OCI-LY3 (cell line): Measurements from ENCODE around the gene HHLA2.
A peak's percentile ranks its signal among the peaks of the same experiment; 100 is the strongest.

Source experiments
- H2AFZ ChIP-seq: fragments of 200-600, 300-600 bp; shearing (Covaris generic); 2 replicates; pipeline ENCODE4 v1.6.0; 2014; ENCODE audit warnings: antibody characterized with exemption, low read depth, low read length
- H3K27ac ChIP-seq: fragments of 200-600, 300-600 bp; sonication (generic); 2 replicates; pipeline ENCODE4 v1.5.1; 2014; ENCODE audit warnings: mild to moderate bottlenecking, low read length, moderate library complexity, mixed read lengths
- H3K27me3 ChIP-seq: fragments of 200-600, 300-600 bp; sonication (generic); 2 replicates; pipeline ENCODE4 v1.6.1; 2014; ENCODE audit warnings: low read depth, low read length, mixed read lengths
- H3K36me3 ChIP-seq: fragments of 200-600, 300-600 bp; sonication (generic); replicated peaks from 2 replicates; pipeline ENCODE3; 2014; ENCODE audit warnings: low read depth, low read length, mixed read lengths
- H3K4me1 ChIP-seq: fragments of 300-600, 200-600 bp; sonication (generic); 2 replicates; pipeline ENCODE4 v1.6.1; 2014; ENCODE audit warnings: low read length, mixed read lengths
- H3K4me2 ChIP-seq: fragments of 200-600, 300-600 bp; sonication (generic); 2 replicates; pipeline ENCODE4 v1.6.1; 2014; ENCODE audit warnings: low read length, mixed read lengths
- H3K4me3 ChIP-seq: fragments of 300-600, 200-600 bp; sonication (generic); 2 replicates; pipeline ENCODE4 v1.5.1; 2014; ENCODE audit warnings: antibody characterized with exemption, mild to moderate bottlenecking, low read length, moderate library complexity
- H3K79me2 ChIP-seq: fragments of 300-600, 200-600 bp; shearing (Covaris generic); 2 replicates; pipeline ENCODE4 v1.6.1; 2014; ENCODE audit warnings: mild to moderate bottlenecking, low read length, mixed read lengths
- H3K9ac ChIP-seq: fragments of 300-600, 200-600 bp; shearing (Covaris generic); 2 replicates; pipeline ENCODE4 v1.6.0; 2014; ENCODE audit warnings: mild to moderate bottlenecking, low read length, moderate library complexity
- H3K9me3 ChIP-seq: fragments of 200-600, 300-600 bp; shearing (Covaris generic); 2 replicates; pipeline ENCODE4 v1.6.1; 2014; ENCODE audit warnings: low read length, mixed read lengths; ENCODE audit not compliant: insufficient read depth
- H4K20me1 ChIP-seq: fragments of 200-600, 300-600 bp; sonication (generic); 2 replicates; pipeline ENCODE4 v1.6.1; 2016; ENCODE audit warnings: low read length, mixed read lengths; ENCODE audit not compliant: insufficient read depth
- EZH2phosphoT487 ChIP-seq: fragments of 200-600 bp; shearing (Covaris generic); IDR thresholded peaks from 2 replicates; pipeline ENCODE4 v1.6.1; 2018; ENCODE audit warnings: antibody characterized with exemption, mixed run types, low read depth
- TF ChIP-seq, protein P1 (sequence below): fragments of 200-600, 300-600 bp; sonication (generic); IDR thresholded peaks from 2 replicates; pipeline ENCODE4 v1.5.1; 2014; ENCODE audit warnings: antibody characterized with exemption, low read length, low read depth

The HHLA2 gene

GRCh38 chr3:108305484-108306172 is 9.3 kb downstream of the HHLA2 start:
- Histone ChIP-seq H3K4me1 (peaks cover 39% of the 10 kb centered on the region), H3K4me3 (peak overlapping the region; percentile 41; the same call in 1 of the 2 replicates), H3K9ac (peak overlapping the region; percentile 28; the same call in 1 of the 2 replicates), H3K4me2 (peak overlapping the region; percentile 57), H2AFZ (peak overlapping the region; percentile 56), H3K9me3 (no peaks in the 10 kb centered on the region), H4K20me1 (no peaks in the 10 kb centered on the region), H3K36me3 (no peaks in the 10 kb centered on the region), H3K79me2 (no peaks in the 10 kb centered on the region), H3K27me3 (0 out of 2 replicates have a peak, but pooled peaks cover 3% of the 10 kb centered on the region), H3K27ac (no peak overlapping the region)
- TF ChIP-seq, protein P1, sequence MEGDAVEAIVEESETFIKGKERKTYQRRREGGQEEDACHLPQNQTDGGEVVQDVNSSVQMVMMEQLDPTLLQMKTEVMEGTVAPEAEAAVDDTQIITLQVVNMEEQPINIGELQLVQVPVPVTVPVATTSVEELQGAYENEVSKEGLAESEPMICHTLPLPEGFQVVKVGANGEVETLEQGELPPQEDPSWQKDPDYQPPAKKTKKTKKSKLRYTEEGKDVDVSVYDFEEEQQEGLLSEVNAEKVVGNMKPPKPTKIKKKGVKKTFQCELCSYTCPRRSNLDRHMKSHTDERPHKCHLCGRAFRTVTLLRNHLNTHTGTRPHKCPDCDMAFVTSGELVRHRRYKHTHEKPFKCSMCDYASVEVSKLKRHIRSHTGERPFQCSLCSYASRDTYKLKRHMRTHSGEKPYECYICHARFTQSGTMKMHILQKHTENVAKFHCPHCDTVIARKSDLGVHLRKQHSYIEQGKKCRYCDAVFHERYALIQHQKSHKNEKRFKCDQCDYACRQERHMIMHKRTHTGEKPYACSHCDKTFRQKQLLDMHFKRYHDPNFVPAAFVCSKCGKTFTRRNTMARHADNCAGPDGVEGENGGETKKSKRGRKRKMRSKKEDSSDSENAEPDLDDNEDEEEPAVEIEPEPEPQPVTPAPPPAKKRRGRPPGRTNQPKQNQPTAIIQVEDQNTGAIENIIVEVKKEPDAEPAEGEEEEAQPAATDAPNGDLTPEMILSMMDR, result peak; percentile 38
- no peak for TF ChIP-seq EZH2phosphoT487

DNA sequence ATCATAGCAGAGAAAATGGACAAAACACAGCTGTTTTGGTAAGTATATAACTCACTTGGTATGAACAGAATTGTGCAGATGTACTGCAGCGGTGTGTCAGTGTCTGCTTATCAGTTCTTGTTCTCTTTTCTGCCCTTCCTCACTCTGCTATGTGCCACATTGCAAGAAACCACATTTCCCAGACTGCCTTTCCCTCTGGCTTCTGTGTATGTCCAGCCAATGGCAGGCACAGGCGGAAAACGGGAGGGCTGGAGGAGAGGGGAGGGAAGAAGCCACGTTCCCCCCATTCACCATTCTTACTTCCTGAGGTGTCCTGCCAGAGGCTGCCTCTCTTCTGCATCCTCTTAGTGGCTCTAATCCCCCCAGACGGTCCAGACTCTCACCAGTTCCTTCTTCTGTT is 15.4 kb downstream of the HHLA2 start:
- no peaks in the 10 kb centered on the region for H3K4me1 ChIP-seq
- H3K4me3 ChIP-seq, result no peak overlapping the region
- H3K9ac ChIP-seq, result no peak overlapping the region
- H4K20me1 ChIP-seq, result no peaks in the 10 kb centered on the region
- no peaks in the 10 kb centered on the region for H3K79me2 ChIP-seq
- H3K27ac ChIP-seq, result no peak overlapping the region
- no peaks in the 10 kb centered on the region for H3K9me3 ChIP-seq
- no peak overlapping the region for H2AFZ ChIP-seq
- no peak overlapping the region for H3K4me2 ChIP-seq
- no peaks in the 10 kb centered on the region for H3K27me3 ChIP-seq
- no peaks in the 10 kb centered on the region for H3K36me3 ChIP-seq
- TF ChIP-seq, protein P1, result no peak
- TF ChIP-seq EZH2phosphoT487, result no peak

GRCh38 chr3:108312656-108313055 is 16.3 kb downstream of the HHLA2 start:
- TF ChIP-seq EZH2phosphoT487, result no peak
- TF ChIP-seq, protein P1, result no peak
- H3K27me3 ChIP-seq, result no peaks in the 10 kb centered on the region
- no peak overlapping the region for H2AFZ ChIP-seq
- no peak overlapping the region for H3K4me3 ChIP-seq
- no peaks in the 10 kb centered on the region for H3K79me2 ChIP-seq
- H3K9ac ChIP-seq, result no peak overlapping the region
- H3K4me2 ChIP-seq, result no peak overlapping the region
- no peak overlapping the region for H3K27ac ChIP-seq
- H3K4me1 ChIP-seq, result no peaks in the 10 kb centered on the region
- H3K9me3 ChIP-seq, result no peaks in the 10 kb centered on the region
- no peaks in the 10 kb centered on the region for H4K20me1 ChIP-seq
- H3K36me3 ChIP-seq, result no peaks in the 10 kb centered on the region

DNA sequence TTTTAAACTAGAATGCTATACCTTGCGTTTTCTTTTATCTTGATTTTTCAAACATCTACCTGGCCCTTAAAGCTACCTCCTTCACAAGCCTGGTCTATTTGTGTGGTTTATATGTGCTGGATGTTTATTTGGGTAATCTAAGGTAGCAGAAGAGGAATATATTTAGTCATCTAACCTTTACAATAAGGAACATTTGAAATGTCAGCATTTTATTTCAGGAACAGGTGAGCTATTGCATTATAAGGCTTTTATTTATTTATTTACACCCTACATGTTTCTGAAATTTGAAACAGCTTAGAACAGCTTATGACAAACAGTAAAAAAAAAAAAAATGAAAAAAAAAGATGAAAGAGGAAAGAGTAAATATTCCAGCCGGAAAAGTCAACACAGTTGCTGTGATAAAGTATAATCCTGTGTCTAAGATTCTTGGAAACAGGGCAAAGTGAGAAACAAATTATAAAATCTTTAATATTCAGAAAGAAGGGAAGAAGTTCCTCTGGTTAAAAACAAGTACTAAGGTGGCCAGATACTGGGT is 19.5 kb downstream of the HHLA2 start:
- no peak overlapping the region for H2AFZ ChIP-seq
- H3K4me3 ChIP-seq, result no peak overlapping the region
- H3K36me3 ChIP-seq, result no peaks in the 10 kb centered on the region
- H3K4me1 ChIP-seq, result no peaks in the 10 kb centered on the region
- no peaks in the 10 kb centered on the region for H3K9me3 ChIP-seq
- no peaks in the 10 kb centered on the region for H4K20me1 ChIP-seq
- H3K9ac ChIP-seq, result no peak overlapping the region
- H3K4me2 ChIP-seq, result no peak overlapping the region
- H3K79me2 ChIP-seq, result no peaks in the 10 kb centered on the region
- no peak for TF ChIP-seq EZH2phosphoT487
- TF ChIP-seq, protein P1, result no peak
- no peak overlapping the region for H3K27ac ChIP-seq
- H3K27me3 ChIP-seq, result no peaks in the 10 kb centered on the region
